Kidney epithelial cell (primary cell): ENCODE measurements around the gene HIBCH. TPM values are rescaled to one million over a fixed set of nuclear protein-coding genes. Genes with fewer than 3 reads are reported as not detected.

Source experiments
- DNase-seq: peaks from one replicate; pipeline ENCODE4 v3.0.0-alpha.2; 2010; ENCODE audit warnings: low read depth
- H3K27me3 ChIP-seq: 2 replicates; pipeline ENCODE4 v1.6.0; 2011; ENCODE audit warnings: low read length; ENCODE audit not compliant: control insufficient read depth, insufficient read depth
- H3K36me3 ChIP-seq: 2 replicates; pipeline ENCODE4 v1.5.1; 2011; ENCODE audit warnings: low read length; ENCODE audit not compliant: control insufficient read depth, insufficient read depth
- H3K4me3 ChIP-seq: 2 replicates; pipeline ENCODE4 v1.5.1; 2011; ENCODE audit warnings: low read depth, mild to moderate bottlenecking, control low read depth, low read length
- total RNA-seq: library from RNA; depleted of rRNA; stranded (reverse); fragments of >200 nt; gene quantifications from 2 replicates; pipeline ENCODE4 v1.2.3, GENCODE V29; 2015
- TF ChIP-seq, protein P1 (sequence below): IDR thresholded peaks from 2 replicates; pipeline ENCODE4 v1.5.1; 2011; ENCODE audit warnings: mild to moderate bottlenecking, moderate library complexity, low read length, control low read depth, inconsistent platforms; ENCODE audit not compliant: insufficient read depth, poor library complexity, severe bottlenecking

HIBCH gene
- total RNA-seq, 1 donor from 2014 or later: 7.8 TPM

DNA sequence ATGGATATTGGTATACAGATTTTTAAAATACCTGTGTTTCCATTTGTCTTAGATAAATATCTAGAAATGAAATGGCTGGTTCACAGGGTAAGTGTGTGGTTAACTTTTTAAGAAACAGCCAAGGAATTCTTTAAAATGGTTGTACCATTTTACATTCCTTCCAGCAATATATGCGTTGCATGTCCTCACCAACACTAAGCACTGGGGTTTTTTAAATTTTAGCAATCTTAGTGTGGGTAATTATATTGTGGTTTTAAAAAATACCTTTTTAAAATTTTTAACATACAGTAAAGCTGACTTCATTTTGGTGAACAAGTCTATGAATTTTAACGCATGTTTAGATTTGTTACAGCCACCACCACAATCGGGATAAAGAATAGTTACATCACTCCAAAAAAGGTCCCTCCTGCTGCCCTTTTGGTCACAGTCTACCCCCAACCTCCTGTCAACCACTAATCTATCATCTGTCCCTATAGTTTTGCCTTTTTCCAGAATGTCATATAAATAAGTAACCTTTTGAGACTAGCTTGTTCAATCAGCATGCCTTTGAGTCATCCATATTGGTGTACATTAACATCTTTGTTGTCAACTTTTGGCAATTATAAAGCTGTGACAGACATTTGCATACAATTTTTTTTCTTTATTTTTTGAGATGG lies 129.0 kb downstream of the HIBCH start:
- no peaks in the 10 kb centered on the region for H3K36me3 ChIP-seq
- no peak for DNase-seq
- H3K4me3 ChIP-seq: no peak overlapping the region
- no peaks in the 10 kb centered on the region for H3K27me3 ChIP-seq
- TF ChIP-seq, protein P1, sequence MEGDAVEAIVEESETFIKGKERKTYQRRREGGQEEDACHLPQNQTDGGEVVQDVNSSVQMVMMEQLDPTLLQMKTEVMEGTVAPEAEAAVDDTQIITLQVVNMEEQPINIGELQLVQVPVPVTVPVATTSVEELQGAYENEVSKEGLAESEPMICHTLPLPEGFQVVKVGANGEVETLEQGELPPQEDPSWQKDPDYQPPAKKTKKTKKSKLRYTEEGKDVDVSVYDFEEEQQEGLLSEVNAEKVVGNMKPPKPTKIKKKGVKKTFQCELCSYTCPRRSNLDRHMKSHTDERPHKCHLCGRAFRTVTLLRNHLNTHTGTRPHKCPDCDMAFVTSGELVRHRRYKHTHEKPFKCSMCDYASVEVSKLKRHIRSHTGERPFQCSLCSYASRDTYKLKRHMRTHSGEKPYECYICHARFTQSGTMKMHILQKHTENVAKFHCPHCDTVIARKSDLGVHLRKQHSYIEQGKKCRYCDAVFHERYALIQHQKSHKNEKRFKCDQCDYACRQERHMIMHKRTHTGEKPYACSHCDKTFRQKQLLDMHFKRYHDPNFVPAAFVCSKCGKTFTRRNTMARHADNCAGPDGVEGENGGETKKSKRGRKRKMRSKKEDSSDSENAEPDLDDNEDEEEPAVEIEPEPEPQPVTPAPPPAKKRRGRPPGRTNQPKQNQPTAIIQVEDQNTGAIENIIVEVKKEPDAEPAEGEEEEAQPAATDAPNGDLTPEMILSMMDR: no peak

- no peak overlapping the region for H3K4me3 ChIP-seq
- no peak for DNase-seq
- H3K36me3 ChIP-seq: no peaks in the 10 kb centered on the region
- no peaks in the 10 kb centered on the region for H3K27me3 ChIP-seq
- TF ChIP-seq, protein P1: no peak
Measured at GRCh38 chr2:190188289-190188688, 131.3 kb downstream of the HIBCH start.

DNA sequence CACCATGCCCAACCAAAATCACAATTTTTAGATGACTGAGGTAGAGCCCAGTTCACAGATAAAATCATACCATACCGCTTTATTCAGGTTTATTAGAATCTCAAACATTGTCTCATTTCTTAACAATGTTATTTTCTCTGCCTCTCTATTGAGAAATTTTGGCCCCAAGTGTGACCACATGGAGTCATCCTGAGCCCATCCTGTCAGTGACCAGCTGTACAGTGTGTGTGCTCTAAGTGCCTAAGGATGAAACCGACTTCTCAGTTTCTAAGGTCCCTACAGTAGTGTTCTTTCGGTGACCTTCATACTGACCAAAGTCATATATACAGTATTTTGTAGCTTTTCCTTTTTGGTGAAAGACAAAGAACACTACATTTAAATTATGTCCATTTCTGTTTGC lies 133.4 kb downstream of the HIBCH start:
- no peaks in the 10 kb centered on the region for H3K36me3 ChIP-seq
- DNase-seq: no peak
- TF ChIP-seq, protein P1: no peak
- H3K4me3 ChIP-seq: no peak overlapping the region
- no peaks in the 10 kb centered on the region for H3K27me3 ChIP-seq

DNA sequence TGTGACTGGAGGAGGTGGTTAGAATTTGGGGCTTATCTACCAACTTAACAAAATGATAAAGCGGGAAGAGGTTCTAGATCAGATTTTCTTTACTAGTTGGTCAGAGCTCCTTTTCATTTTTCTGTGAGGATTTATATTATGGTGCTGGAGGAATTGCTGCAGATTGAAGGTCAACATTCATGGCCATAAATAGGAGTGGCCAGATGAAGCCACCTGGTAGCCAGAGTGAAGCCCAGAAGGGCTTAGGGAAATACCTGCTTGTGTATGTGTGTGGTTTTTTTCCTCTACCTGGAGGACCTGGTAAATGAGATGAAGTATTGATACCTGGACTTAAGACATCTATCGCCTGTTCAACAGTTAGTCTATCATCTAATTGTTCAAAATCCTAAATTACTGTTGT lies 134.2 kb downstream of the HIBCH start:
- DNase-seq: no peak
- TF ChIP-seq, protein P1: no peak
- H3K27me3 ChIP-seq: no peaks in the 10 kb centered on the region

DNA sequence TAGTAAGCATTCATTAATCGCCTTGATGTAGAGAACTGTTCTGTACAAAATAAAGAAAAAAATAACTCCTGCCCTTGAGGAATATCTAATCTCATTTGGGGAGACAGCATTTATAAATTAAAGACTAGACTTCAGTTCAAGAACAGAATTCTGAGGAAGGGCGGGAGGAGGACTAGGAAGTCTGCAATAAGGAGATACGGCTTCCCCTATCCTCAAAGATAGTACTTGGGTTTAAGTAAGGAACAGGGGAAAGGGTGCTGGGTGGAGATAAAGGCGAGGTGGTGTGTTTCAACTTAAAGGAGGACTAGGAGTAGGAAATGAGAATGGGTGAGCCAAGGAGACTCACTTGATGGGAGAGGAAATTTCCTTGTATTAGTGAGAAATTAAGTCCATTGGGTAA lies 135.2 kb downstream of the HIBCH start:
- DNase-seq: no peak
- Histone ChIP-seq H3K27me3 (no peaks in the 10 kb centered on the region), H3K36me3 (no peaks in the 10 kb centered on the region), H3K4me3 (no peak overlapping the region)
- TF ChIP-seq, protein P1: no peak

More for the DNA sequence above, 134.2 kb downstream of the HIBCH start:
- H3K36me3 ChIP-seq: no peaks in the 10 kb centered on the region
- H3K4me3 ChIP-seq: no peak overlapping the region

GRCh38 chr2:190183539-190183938 lies 136.1 kb downstream of the HIBCH start:
- no peak for DNase-seq
- TF ChIP-seq, protein P1: no peak
- H3K27me3 ChIP-seq: no peaks in the 10 kb centered on the region
- no peaks in the 10 kb centered on the region for H3K36me3 ChIP-seq
- no peak overlapping the region for H3K4me3 ChIP-seq
